Osteoblast (primary cell): ENCODE measurements around the gene PIR. TPM values are rescaled to one million over a fixed set of nuclear protein-coding genes. Genes with fewer than 3 reads are reported as not detected.

ENCODE experiments used
- DNase-seq: peaks from one replicate; pipeline ENCODE4 v3.0.0; 2011; ENCODE audit warnings: low spot score, mixed read lengths; ENCODE audit not compliant: insufficient read length; ENCODE audit errors: missing footprints
- H2AFZ ChIP-seq: 2 replicates; pipeline ENCODE4 v1.6.0; 2011; ENCODE audit warnings: mild to moderate bottlenecking, low read length
- H3K27ac ChIP-seq: 2 replicates; pipeline ENCODE4 v1.5.1; 2011; ENCODE audit warnings: mild to moderate bottlenecking, low read depth, low read length, moderate library complexity
- H3K27me3 ChIP-seq: 2 replicates; pipeline ENCODE4 v1.6.0; 2012; ENCODE audit warnings: mild to moderate bottlenecking, control low read depth, inconsistent platforms, low read length, moderate library complexity; ENCODE audit not compliant: insufficient read depth
- H3K36me3 ChIP-seq: 2 replicates; pipeline ENCODE4 v1.5.1; 2011; ENCODE audit warnings: mild to moderate bottlenecking, low read length, control low read depth, moderate library complexity; ENCODE audit not compliant: insufficient read depth
- H3K4me1 ChIP-seq: 2 replicates; pipeline ENCODE4 v1.5.1; 2011; ENCODE audit warnings: mild to moderate bottlenecking, low read length, control low read depth, moderate library complexity; ENCODE audit not compliant: insufficient read depth
- H3K4me2 ChIP-seq: 2 replicates; pipeline ENCODE4 v1.6.0; 2011; ENCODE audit warnings: mild to moderate bottlenecking, low read length; ENCODE audit not compliant: insufficient read depth
- H3K4me3 ChIP-seq: fragments of 200-600 bp; sonication (generic); 3 replicates; pipeline ENCODE4 v1.5.1; 2012; ENCODE audit warnings: mild to moderate bottlenecking, low read length, inconsistent platforms; ENCODE audit not compliant: insufficient read depth
- H3K79me2 ChIP-seq: 2 replicates; pipeline ENCODE4 v1.6.0; 2012; ENCODE audit warnings: mild to moderate bottlenecking, low read length, control low read depth, inconsistent platforms; ENCODE audit not compliant: insufficient read depth
- H3K9me3 ChIP-seq: 2 replicates; pipeline ENCODE4 v1.5.1; 2011; ENCODE audit warnings: low read depth, low read length, control low read depth
- H4K20me1 ChIP-seq: 2 replicates; pipeline ENCODE4 v1.6.0; 2012; ENCODE audit warnings: mild to moderate bottlenecking, low read length, control low read depth; ENCODE audit not compliant: insufficient read depth
- CTCF ChIP-seq: IDR thresholded peaks from 2 replicates; pipeline ENCODE4 v1.5.1; 2011; ENCODE audit warnings: mild to moderate bottlenecking, low read depth, low read length, moderate library complexity; ENCODE audit errors: extremely low read depth
- total RNA-seq: library from RNA; depleted of rRNA; stranded (reverse); fragments of >200 nt; gene quantifications from 2 replicates; pipeline ENCODE4 v1.2.3, GENCODE V29; 2012

Gene PIR
- 15.9 and 16.5 TPM in 2 replicates for total RNA-seq

- H2AFZ ChIP-seq: peak within 1 kb of the TSS; percentile 91
Measured at GRCh38 chrX:15493118-15493962, at the start of gene PIR. Gene PIR, minus strand, starts transcription at chrX:15493333. Its CDS starts 2,076 bp downstream, at chrX:15491257.

GRCh38 chrX:15530318-15530717 is 37.2 kb upstream of the PIR start:
- H3K4me3 ChIP-seq: no peak overlapping the region
- no peaks in the 10 kb centered on the region for H3K4me1 ChIP-seq
- no peak overlapping the region for H3K27ac ChIP-seq
- H4K20me1 ChIP-seq: no peaks in the 10 kb centered on the region
- H3K9me3 ChIP-seq: no peaks in the 10 kb centered on the region
- peaks cover 7% of the 10 kb centered on the region for H3K27me3 ChIP-seq
- H2AFZ ChIP-seq: no peak overlapping the region
- H3K4me2 ChIP-seq: no peak overlapping the region
- no peaks in the 10 kb centered on the region for H3K79me2 ChIP-seq
- no peaks in the 10 kb centered on the region for H3K36me3 ChIP-seq
- DNase-seq: no peak
- no peak for TF ChIP-seq CTCF

More at GRCh38 chrX:15493118-15493962, at the start of gene PIR:
- Histone ChIP-seq H3K36me3 (peaks cover 3% of the 10 kb centered on the region), H4K20me1 (no peaks in the 10 kb centered on the region), H3K27me3 (no peaks in the 10 kb centered on the region), H3K9me3 (no peaks in the 10 kb centered on the region), H3K27ac (peak within 1 kb of the TSS; percentile 7), H3K79me2 (no peaks in the 10 kb centered on the region), H3K4me2 (peak within 1 kb of the TSS; percentile 87), H3K4me3 (peak within 1 kb of the TSS; percentile 76), H3K4me1 (peaks cover 4% of the 10 kb centered on the region)
- peak; percentile 43 for TF ChIP-seq CTCF
- peak; percentile 95 for DNase-seq

DNA sequence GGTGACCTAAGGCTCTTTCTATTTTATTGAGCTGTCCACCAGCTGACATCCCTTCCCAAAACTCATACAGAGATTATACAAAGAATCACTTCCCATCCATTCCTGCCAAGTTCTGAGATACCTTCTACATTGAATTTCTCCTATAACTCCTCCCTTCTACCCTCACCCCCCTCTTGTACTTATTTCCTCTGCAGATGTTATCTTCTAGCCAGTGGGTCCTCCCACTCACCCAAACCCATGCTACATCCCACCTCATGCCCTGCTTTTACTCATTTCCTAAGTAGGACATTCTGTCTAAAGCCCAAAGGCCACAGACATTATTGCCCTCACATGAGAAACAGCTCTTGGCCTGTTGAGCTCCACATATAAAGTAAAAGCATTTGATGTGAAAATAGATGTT is 36.0 kb upstream of the PIR start:
- no peak for TF ChIP-seq CTCF
- Histone ChIP-seq H4K20me1 (no peaks in the 10 kb centered on the region), H2AFZ (no peak overlapping the region), H3K4me1 (no peaks in the 10 kb centered on the region), H3K4me2 (no peak overlapping the region), H3K79me2 (no peaks in the 10 kb centered on the region), H3K36me3 (no peaks in the 10 kb centered on the region), H3K27me3 (peaks cover 9% of the 10 kb centered on the region), H3K4me3 (no peak overlapping the region), H3K27ac (no peak overlapping the region), H3K9me3 (no peaks in the 10 kb centered on the region)
- DNase-seq: no peak

- H3K9me3 ChIP-seq: no peaks in the 10 kb centered on the region
- no peak overlapping the region for H3K4me3 ChIP-seq
- no peak overlapping the region for H3K4me2 ChIP-seq
- no peaks in the 10 kb centered on the region for H3K4me1 ChIP-seq
- no peak overlapping the region for H3K27ac ChIP-seq
- no peak for DNase-seq
- peaks cover 6% of the 10 kb centered on the region for H3K27me3 ChIP-seq
- no peaks in the 10 kb centered on the region for H3K36me3 ChIP-seq
- H3K79me2 ChIP-seq: no peaks in the 10 kb centered on the region
- TF ChIP-seq CTCF: no peak
- H4K20me1 ChIP-seq: no peaks in the 10 kb centered on the region
- no peak overlapping the region for H2AFZ ChIP-seq
Measured at GRCh38 chrX:15525664-15526416, 32.7 kb upstream of the PIR start.
